HG02759 (cell line): ENCODE data around the gene PDIA5.
A peak's percentile ranks its signal among the peaks of the same experiment; 100 is the strongest.

ENCODE experiments used
- ATAC-seq: cut with Tn5 transposase; IDR thresholded peaks from one replicate; pipeline ENCODE4 v1.9.1; 2021; ENCODE audit warnings: mild to moderate bottlenecking, moderate library complexity; ENCODE audit not compliant: unreplicated experiment

PDIA5 gene

DNA sequence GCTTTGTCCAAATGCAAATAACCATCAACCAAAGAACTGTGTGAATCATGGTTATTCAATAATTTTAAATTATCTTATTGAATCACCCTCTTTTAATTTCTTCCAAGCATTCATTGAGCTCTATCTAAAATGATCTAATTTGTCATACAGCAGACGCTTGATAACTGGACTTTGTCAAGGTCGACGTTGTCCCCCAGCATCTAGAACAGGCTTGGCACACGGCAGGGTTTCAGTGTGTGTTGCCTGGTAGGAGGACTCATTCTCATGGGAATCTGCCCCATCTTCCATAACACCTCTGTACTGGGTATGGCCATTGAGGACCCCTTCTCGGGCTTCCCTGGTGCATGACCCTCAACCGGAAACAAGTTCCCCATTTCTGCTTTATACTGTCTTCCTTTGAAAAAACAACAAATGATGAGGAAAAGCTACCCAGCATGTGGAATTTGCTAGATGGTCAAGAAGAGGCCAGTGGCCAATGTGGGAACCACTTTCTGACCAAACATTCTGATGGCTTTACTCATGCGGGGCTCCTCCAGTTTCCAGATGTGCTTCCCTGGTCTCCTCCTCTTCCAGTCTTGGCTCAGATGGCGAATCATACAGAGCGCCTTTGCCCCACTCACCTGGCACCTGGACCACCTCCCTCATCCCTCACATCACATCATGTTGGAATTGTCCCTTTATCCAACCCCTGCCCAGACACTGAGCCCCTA, 93.3 kb downstream of the PDIA5 start:
- ATAC-seq = no peak

DNA sequence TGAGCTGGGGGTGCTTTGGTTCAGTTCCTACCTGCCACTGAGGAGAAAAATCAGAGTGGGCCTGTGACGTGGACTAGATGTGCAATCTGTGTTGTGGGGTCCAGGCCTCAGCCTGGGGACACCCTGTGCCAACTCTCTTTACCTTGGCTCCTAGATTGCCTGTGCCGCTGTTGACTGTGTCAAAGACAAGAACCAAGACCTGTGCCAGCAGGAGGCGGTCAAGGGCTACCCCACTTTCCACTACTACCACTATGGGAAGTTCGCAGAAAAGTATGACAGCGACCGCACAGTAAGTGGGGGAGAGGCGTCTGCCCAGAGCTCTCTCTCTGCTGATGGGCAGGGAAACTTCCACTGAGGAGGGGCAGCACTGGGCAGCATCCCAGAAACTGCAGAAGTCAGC, 94.3 kb downstream of the PDIA5 start:
- ATAC-seq = no peak

DNA sequence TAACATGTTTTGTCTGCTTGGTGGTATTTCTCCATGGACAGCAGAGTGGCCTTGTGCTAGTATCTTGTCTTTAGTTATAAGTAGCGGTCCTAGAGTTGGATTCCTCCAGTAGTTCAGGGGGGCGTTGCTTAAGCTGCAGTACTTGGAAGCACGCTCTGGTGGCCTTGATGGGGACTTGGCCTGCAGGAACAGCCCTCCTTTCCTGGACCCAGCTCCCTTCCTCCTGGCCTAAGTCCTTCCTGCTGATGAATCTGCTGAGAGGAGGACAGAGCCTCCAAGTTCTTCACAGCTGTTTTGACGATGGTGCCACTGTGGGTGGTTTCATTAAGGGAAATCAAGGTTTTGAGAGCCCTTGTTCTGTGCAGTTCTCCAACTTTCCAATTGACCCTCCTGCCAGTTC, 96.3 kb downstream of the PDIA5 start:
- no peak for ATAC-seq

DNA sequence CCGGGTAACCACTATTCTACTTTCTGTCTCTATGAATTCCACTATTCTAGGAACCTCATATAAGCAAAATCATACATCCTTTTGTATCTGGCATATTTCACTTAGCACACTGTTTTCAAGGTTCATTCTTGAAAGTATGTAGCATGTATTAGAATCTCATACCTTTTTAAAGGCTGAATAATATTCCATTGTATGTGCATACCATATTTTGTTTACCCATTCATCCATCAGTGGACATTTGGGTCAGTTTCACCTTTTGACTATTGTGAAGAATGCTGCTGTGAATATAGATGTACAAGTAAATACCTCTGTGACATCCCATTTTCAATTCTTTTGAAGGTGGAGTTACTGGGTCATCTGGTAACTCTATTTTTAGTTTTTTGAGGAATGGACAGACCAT, 98.3 kb downstream of the PDIA5 start:
- ATAC-seq = no peak

DNA sequence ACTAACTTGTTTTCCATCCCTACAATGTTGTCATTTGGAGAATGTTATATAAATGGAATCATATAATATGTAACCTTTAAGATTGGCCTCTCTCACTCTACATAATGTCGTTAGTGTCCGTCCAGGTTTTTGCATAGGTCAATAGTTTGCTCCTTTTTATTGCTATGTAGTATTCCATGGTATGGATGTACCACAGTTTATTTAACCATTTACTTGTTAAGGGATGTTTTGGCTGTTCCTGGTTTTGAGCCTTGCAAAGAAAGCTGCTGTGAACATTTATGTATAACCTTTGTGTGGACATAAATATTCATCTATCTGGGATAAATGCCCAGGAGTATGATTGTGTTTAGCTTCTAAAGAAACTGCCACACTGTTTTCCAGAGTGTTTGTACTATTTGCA, 100.9 kb downstream of the PDIA5 start:
- ATAC-seq = no peak

DNA sequence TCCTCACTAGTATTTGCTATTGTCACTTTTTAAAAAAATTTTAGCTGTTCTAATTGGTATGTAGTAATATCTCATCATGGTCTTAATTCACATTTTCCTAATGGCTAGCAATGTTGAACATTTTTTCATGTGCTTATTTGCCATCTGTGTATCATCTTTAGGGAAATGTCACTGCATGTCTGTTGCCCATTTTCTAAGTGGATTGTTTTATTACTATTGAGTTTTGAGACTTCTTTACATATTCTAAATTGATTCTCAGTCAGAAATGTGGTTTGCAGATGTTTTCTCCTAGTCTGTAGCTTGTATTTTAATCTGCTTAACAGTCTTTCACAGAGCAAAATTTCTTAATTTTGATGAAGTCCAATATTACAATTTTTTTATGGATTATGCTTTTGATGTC, 101.3 kb downstream of the PDIA5 start:
- no peak for ATAC-seq

DNA sequence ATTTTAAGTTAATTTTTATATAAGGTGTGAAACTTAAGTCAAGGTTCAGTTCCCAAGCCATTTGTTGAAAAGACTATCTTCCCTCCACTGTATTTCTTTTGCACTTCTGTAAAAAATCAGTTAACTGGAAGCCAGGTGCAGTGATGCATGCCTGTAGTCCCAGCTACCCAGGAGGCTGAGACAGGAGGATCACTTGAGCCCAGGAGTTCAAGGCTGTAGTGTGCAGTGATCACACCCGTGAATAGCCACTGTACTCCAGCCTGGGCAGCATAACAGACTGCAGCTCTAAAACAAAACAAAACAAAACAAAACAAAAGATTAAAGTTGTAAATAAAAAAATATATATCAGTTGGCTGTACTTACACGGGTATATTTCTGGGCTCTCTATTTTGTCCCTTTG, 101.8 kb downstream of the PDIA5 start:
- no peak for ATAC-seq

DNA sequence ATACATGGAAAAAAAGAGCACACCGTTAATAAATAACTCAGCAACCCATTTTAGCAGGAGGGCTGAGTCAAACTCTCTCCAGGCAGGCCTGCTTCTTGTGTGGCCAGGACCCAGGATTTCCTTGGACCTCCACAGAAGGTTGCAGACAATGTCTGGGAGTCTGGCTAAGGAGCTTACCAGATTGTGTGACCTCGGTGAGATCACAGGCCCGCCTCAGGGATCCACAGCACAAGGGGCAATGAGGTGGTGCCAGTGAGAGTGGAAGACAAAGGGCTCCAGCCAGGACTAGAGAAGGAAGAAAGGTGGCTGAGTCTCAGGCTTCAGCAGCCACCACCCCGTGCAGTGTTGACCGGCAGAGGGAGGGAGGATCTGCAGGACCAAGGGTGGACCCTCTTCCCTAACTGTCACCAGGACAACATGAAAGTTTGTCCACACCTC, 102.7 kb downstream of the PDIA5 start:
- no peak for ATAC-seq

DNA sequence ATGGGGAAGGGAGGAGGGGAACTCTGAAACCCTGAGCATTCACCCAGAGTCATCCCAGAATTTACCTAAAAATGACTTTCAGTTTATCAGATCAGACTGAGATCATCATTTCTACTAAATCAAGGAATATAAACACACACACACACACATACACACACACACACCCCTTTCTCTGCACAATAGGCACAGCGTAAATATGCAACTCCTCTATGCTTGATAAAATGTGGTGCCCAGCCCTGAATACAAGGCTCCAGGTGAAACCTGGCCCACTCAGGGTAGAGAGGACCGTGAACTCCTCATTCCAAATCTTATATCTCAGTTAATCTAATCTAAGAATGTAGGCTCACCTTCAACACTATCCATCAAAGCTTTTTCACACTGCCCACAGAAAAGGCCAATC, 103.1 kb downstream of the PDIA5 start:
- ATAC-seq = no peak

DNA sequence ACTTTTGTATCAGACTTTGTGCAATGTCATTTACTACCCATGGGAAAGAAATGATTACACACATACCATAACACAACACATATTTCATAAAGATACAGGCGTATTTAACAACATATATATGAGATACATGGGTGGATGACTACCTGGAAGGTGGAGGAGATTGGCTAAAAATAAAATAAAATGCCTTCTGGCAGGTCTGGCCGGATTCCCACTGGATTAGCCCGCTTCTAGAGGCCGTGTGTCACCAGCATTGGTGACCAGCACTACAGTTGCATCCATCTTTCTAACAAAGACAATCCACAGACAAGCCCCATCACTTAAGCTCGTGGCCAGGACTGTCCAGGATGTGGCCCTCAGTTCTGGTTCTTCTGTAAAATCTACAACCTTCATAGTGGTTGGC, 114.0 kb downstream of the PDIA5 start:
- ATAC-seq = no peak

DNA sequence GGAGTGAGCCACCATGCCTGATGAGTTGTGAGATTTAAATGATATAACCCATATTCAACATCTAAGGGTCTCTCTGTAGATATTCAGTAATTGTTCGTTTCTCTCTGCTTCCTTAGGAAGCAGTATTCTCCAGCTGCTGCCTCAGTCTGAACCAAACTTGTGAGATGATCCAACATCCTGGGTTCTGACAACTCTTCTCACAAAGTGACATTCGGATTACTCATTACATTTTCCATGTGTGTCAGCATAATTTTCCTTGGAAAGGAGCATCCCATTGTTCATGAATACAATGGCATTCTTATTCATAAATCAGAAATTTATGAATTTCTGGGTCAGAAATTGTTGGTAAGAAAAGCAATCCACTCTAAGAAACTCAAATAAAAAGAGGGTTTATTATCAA, 119.9 kb downstream of the PDIA5 start:
- no peak for ATAC-seq

DNA sequence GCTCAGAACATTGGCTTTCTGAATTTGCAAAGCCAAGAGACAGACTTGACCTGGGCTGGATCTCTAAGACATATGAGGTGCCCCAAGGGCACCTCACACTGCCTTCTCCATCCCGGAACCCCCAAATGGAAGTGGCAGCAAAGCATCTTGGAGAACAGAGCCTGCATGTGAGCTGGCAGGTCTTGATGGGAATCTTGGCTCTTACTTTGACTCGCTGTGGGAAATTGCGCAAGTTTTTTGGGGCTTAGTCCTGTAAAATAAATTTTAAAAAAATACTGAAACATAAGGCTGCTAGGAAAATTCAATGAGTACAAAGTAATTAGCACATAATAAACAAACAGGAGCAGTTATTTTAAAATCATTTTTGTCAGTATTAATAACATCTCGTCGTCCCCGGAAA, 121.2 kb downstream of the PDIA5 start:
- no peak for ATAC-seq

DNA sequence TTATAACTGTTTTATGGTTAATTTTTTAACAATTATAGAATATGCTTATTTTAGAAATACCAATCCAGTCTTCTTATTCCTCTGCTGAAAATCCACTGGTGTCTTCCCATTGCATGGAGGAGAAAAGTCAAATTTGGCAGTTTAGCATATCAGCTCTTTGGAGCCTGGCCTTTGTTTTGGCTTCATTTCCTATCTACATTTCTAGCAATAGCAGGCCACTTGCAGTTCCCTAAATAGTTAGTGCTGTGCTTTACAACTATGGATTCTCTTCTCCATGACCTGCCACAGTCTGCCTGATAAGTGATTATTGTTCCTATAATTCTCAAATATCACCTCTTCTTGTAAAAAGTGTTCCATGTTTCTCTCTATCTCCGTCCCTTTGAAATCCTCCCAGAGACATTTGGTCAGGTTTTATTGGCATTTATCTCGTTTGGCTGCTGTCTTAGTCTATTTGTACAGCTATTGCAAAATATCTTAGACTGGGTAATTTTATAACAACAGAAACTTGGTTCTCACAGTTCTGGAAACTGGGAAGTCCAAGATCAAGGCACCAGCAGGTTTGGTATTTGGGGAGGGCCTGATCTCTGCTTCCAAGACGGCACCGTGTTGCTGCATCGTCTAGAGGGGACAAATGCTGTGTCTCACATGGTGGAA, 126.8 kb downstream of the PDIA5 start:
- ATAC-seq = no peak

DNA sequence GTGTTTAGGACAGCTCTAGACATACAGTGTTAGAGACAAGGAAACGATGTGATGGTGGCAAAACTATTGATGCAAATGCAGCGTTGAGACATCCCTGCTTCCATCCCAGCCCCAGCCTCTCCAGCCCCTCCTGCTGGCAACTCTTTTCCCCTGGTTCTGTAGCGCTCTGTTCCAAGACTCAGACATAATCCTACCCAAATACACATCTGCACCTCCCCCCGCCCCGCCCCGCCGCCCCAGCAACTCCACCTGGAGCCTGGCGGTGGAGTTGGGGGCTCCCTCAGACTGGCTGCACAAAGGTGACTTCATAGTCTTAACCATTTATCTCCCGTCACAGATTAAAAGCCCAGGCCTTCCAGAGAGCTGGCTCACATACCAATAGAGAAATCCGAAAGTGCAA, 127.7 kb downstream of the PDIA5 start:
- no peak for ATAC-seq

DNA sequence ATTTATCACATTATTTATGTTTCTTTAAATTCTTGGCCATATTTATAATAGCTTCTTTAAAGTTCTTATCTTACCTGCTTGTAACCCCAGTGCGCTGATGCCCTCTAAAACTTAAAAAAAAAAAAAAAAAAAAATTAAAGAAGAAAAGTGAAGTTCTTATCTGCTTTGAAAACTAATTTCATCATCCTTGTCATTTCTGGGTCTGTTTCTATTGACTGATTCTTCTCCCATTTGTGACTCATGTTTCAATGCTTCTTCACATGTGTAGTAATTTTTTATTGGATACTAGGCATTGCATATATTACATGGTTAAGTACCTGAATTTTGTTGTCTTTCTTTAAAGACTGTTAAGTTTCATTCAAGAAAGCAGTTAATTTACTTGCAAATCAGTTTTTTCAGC, 131.5 kb downstream of the PDIA5 start:
- no peak for ATAC-seq

DNA sequence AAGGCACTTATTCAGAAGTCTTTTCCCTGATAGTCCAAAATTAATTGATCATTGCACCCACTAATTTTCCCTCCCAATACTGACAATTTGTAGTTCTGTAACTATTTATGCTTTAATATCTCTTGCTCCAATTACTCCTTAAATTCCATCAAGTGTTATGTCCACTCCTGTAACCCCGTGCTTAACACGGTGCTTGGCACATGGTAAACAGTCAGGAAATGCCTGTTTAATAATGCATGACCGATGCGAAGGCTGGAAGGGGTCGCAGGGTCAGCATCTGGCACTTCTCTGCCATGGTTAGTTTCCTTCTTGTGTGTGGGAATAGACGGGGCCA, 134.4 kb downstream of the PDIA5 start:
- no peak for ATAC-seq

DNA sequence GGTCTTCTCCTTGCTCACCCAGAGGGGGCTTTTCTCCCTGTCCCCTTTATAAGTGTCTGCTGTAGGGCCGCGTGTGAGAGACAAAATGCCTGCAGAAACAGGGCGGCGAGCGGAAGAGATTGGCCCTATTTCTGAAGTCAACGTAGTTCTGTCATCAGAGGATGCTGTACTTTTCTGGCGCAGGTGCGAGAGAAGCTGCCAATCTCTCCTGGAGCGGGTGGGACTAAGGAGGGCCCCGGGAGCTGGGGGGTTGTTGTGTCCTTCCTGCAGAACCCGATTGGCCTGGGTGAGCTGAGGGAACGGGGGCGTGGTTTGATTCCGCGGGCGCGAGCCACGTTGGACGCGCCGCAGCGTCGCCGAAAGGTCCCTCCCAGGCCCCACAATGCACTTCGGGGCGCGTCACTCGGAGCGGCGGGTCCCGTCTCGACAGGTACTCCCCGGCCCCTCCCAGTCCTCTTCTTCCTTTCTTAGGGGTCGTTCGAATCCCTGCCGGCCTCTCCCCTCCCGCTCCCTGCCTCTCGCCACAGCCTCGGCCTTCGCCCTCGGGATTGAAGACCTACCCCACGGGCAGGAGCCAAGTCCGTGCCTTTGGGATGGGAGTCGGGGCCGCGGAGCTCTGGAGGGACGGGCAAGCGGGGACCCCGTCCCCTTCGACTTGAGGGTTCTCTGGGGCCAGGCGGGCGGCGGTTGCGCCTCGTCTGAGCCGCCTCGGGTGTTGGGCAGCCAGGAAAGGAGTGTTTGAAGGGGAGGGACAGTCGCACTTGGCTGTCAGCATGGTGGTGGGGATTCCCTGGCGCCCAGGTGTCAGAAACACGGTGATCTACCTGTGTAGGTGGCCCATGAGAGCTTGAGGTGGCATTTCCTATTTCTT, 135.0 kb downstream of the PDIA5 start, which contains the start of gene SEC22A:
TSS of gene SEC22A (plus strand) at position 387 of the 871 bp plus-strand sequence. CDS start 7,275 bp downstream, outside the sequence.
- ATAC-seq = peak; percentile 98

DNA sequence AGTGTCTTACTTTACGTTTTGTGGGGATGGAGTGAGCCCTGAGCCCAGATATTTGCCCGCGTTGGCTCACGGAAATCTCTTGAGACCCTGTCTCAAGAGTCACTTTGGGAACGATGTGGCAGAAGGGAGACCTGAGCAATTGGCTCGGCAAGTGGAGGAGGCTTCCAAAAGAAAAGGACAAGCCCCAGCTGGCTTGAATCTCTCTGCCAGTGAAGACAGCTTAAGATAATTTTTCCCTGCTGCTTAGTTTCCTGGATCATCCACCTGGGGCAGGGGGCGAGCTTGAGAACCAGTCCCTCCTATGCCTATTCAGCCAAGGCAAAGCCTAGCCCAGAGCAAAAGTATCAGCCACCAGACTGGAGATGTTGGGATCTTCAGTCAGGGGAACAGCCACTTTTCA, 135.6 kb downstream of the PDIA5 start:
- ATAC-seq = no peak
